Liver (tissue), 9 donors: ENCODE results near the gene CHMP1A. TPM values are rescaled to one million over a fixed set of nuclear protein-coding genes. Genes with fewer than 3 reads are reported as not detected.

Experiments
- DNase-seq: peaks from one replicate; pipeline ENCODE4 v3.0.0-alpha.2; 2017; ENCODE audit warnings: low spot score
- H3K27ac ChIP-seq, 2 donors: one replicate each; pipeline ENCODE4 v1.7.0; 2013; ENCODE audit warnings: inconsistent platforms in 2 of 2, low read length in 2 of 2, control low read depth in 1 of 2, low read depth in 1 of 2, mild to moderate bottlenecking in 1 of 2
- H3K27me3 ChIP-seq, 4 donors: one replicate each; pipeline versions ENCODE4 v1.6.1 to v1.7.0; 2013; ENCODE audit warnings: low read length in 3 of 4, inconsistent platforms in 1 of 4, mild to moderate bottlenecking in 1 of 4, moderate library complexity in 1 of 4; ENCODE audit not compliant: control insufficient read depth in 4 of 4, insufficient read depth in 4 of 4
- H3K36me3 ChIP-seq, 4 donors: one replicate each; pipeline versions ENCODE4 v1.6.1 to v1.7.0; 2013; ENCODE audit warnings: low read length in 3 of 4, mild to moderate bottlenecking in 3 of 4, low read depth in 1 of 4, moderate library complexity in 1 of 4; ENCODE audit not compliant: control insufficient read depth in 4 of 4, insufficient read depth in 3 of 4
- H3K4me1 ChIP-seq, 4 donors: one replicate each; pipeline versions ENCODE4 v1.6.1 to v1.7.0; 2013; ENCODE audit warnings: low read length in 3 of 4, mild to moderate bottlenecking in 3 of 4, moderate library complexity in 1 of 4; ENCODE audit not compliant: control insufficient read depth in 4 of 4, insufficient read depth in 4 of 4
- H3K4me3 ChIP-seq, 3 donors: one replicate each; pipeline versions ENCODE4 v1.6.1 to v1.7.0; 2013; ENCODE audit warnings: low read length in 3 of 3, control low read depth in 1 of 3, low read depth in 1 of 3, mild to moderate bottlenecking in 1 of 3
- H3K9ac ChIP-seq, 2 donors: one replicate each; pipeline ENCODE4 v1.7.0; 2013; ENCODE audit warnings: low read length in 2 of 2, mild to moderate bottlenecking in 2 of 2, moderate library complexity in 2 of 2, control low read depth in 1 of 2, low read depth in 1 of 2
- H3K9me3 ChIP-seq, 4 donors: one replicate each; pipeline versions ENCODE4 v1.6.1 to v1.7.0; 2013; ENCODE audit warnings: low read length in 3 of 4; ENCODE audit not compliant: control insufficient read depth in 4 of 4
- ATF3 ChIP-seq: IDR thresholded peaks from 2 replicates; pipeline ENCODE4 v1.6.1; 2016; ENCODE audit warnings: antibody characterized with exemption
- CTCF ChIP-seq: fragments of 150-350 bp; IDR thresholded peaks from 2 replicates; pipeline ENCODE4 v1.5.1; 2017; ENCODE audit warnings: improper control_type of control experiment, low read depth, low read length; ENCODE audit not compliant: missing input control
- EGR1 ChIP-seq, 2 donors: IDR thresholded peaks; 2 replicates each; pipeline ENCODE4 v1.6.1; 2016 to 2018; ENCODE audit warnings: antibody characterized with exemption in 2 of 2, low read depth in 2 of 2
- FOXA1 ChIP-seq: IDR thresholded peaks from 2 replicates; pipeline ENCODE4 v1.6.1; 2016; ENCODE audit warnings: antibody characterized with exemption
- FOXA2 ChIP-seq: IDR thresholded peaks from 2 replicates; pipeline ENCODE4 v1.6.1; 2016; ENCODE audit warnings: antibody characterized with exemption
- GABPA ChIP-seq, 2 donors: IDR thresholded peaks in 1 of 2; conservative IDR thresholded peaks in 1 of 2; 2 replicates each; pipeline ENCODE4 v1.6.1; 2016; ENCODE audit warnings: antibody characterized with exemption in 2 of 2, mild to moderate bottlenecking in 1 of 2, moderate library complexity in 1 of 2
- HNF4A ChIP-seq, 2 donors: conservative IDR thresholded peaks; 2 replicates each; pipeline ENCODE4 v1.6.1; 2016; ENCODE audit warnings: antibody characterized with exemption in 2 of 2, mild to moderate bottlenecking in 2 of 2
- HNF4G ChIP-seq: IDR thresholded peaks from 2 replicates; pipeline ENCODE4 v1.6.1; 2016; ENCODE audit warnings: antibody characterized with exemption
- JUND ChIP-seq, 2 donors: IDR thresholded peaks; 2 replicates each; pipeline ENCODE4 v1.6.1; 2016; ENCODE audit warnings: antibody characterized with exemption in 2 of 2
- MAX ChIP-seq: IDR thresholded peaks from 2 replicates; pipeline ENCODE4 v1.6.1; 2016; ENCODE audit warnings: antibody characterized with exemption
- NR2F2 ChIP-seq: IDR thresholded peaks from 2 replicates; pipeline ENCODE4 v1.6.1; 2016; ENCODE audit warnings: antibody characterized with exemption
- RAD21 ChIP-seq, 2 donors: IDR thresholded peaks; 2 replicates each; pipeline ENCODE4 v1.6.1; 2016; ENCODE audit warnings: antibody characterized with exemption in 2 of 2, mild to moderate bottlenecking in 2 of 2
- REST ChIP-seq: IDR thresholded peaks from 2 replicates; pipeline ENCODE4 v1.6.1; 2016; ENCODE audit warnings: antibody characterized with exemption, mild to moderate bottlenecking
- RXRA ChIP-seq, 2 donors: IDR thresholded peaks; 2 replicates each; pipeline ENCODE4 v1.6.1; 2017 to 2018; ENCODE audit warnings: antibody characterized with exemption in 2 of 2, mild to moderate bottlenecking in 1 of 2
- SP1 ChIP-seq: IDR thresholded peaks from 2 replicates; pipeline ENCODE4 v1.6.1; 2018; ENCODE audit warnings: antibody characterized with exemption, mild to moderate bottlenecking
- TAF1 ChIP-seq: conservative IDR thresholded peaks from 2 replicates; pipeline ENCODE4 v1.6.1; 2016; ENCODE audit warnings: antibody characterized with exemption, mild to moderate bottlenecking
- YY1 ChIP-seq: IDR thresholded peaks from 2 replicates; pipeline ENCODE4 v1.6.1; 2016; ENCODE audit warnings: antibody characterized with exemption, mild to moderate bottlenecking
- ZBTB33 ChIP-seq: IDR thresholded peaks from 2 replicates; pipeline ENCODE4 v1.6.1; 2016; ENCODE audit warnings: antibody characterized with exemption
- WGBS: extraction: QIAGEN DNeasy Blood & Tissue Kit; methylation state at CpG from one replicate; pipeline ENCODE4 v1.1.7; 2013; 5-methylcytosine and 5-hydroxymethylcytosine counted together
- polyA plus RNA-seq, 2 donors: library from polyadenylated mRNA; stranded (reverse) in 1 of 2; unstranded in 1 of 2; fragments of 200-250 nt in 1 of 2; fragments of >200 nt in 1 of 2; fragmentation: Nextera tagmentation in 1 of 2; extraction: Ambion mirVana in 1 of 2; gene quantifications; one replicate each; pipeline versions ENCODE4 v1.2.1 to v1.2.3, GENCODE V29; 2013 to 2015
- total RNA-seq, 2 donors: library from RNA; depleted of rRNA; stranded (reverse); fragments of >200 nt; gene quantifications; one replicate each; pipeline ENCODE4 v1.2.3, GENCODE V29; 2014
- donor health status: healthy.
- donor health status: healthy.
- donor health status: healthy.
- donor health status: healthy.
- donor health status: healthy.

Gene CHMP1A
- total and polyA plus RNA-seq, 4 donors = 25.7 to 36.7 (median 32.3) TPM

- H3K9me3 ChIP-seq = no peaks in the 10 kb centered on the region
- DNase-seq = no peak
- no peaks in the 10 kb centered on the region for H3K36me3 ChIP-seq
- WGBS = 74% methylated on average over 19 of the region's 19 CpGs
- H3K27me3 ChIP-seq = no peaks in the 10 kb centered on the region
- H3K4me1 ChIP-seq = no peaks in the 10 kb centered on the region
- H3K9ac ChIP-seq = no peak overlapping the region
- H3K27ac ChIP-seq = no peak overlapping the region
- no peak for TF ChIP-seq SP1
- TF ChIP-seq YY1 = no peak
- no peak for TF ChIP-seq HNF4A (conservative IDR thresholded peaks at IDR 0.05)
- no peak for TF ChIP-seq MAX
- TF ChIP-seq NR2F2 = no peak
- no peak for TF ChIP-seq FOXA2
- TF ChIP-seq ZBTB33 = no peak
- no peak for TF ChIP-seq RXRA (IDR thresholded peaks at IDR 0.05)
- no peak for TF ChIP-seq FOXA1
- no peak for TF ChIP-seq TAF1
- no peak for TF ChIP-seq RAD21 (IDR thresholded peaks at IDR 0.05)
- TF ChIP-seq CTCF = no peak
- TF ChIP-seq GABPA (IDR thresholded peaks at IDR 0.05 in 1 of 2, conservative IDR thresholded peaks at IDR 0.05 in 1 of 2) = no peak
- no peak for TF ChIP-seq JUND (IDR thresholded peaks at IDR 0.05)
- no peak for TF ChIP-seq HNF4G
- TF ChIP-seq ATF3 = no peak
- no peak for TF ChIP-seq EGR1 (IDR thresholded peaks at IDR 0.05; ENCODE audit: low read depth in 2 of 2)
- no peak overlapping the region for H3K4me3 ChIP-seq
Observed at GRCh38 chr16:89633064-89633631, 24.4 kb downstream of the CHMP1A start.

- no peaks in the 10 kb centered on the region for H3K9me3 ChIP-seq
- no peak for DNase-seq
- WGBS = 86% methylated on average over 17 of the region's 17 CpGs
- no peak overlapping the region for H3K27ac ChIP-seq
- H3K9ac ChIP-seq = no peak overlapping the region
- H3K4me1 ChIP-seq = no peaks in the 10 kb centered on the region
- H3K27me3 ChIP-seq = no peaks in the 10 kb centered on the region
- no peaks in the 10 kb centered on the region for H3K36me3 ChIP-seq
- H3K4me3 ChIP-seq = no peak overlapping the region
- TF ChIP-seq HNF4G (no peak), REST (no peak), RAD21 (IDR thresholded peaks at IDR 0.05) (no peak), ZBTB33 (no peak), EGR1 (IDR thresholded peaks at IDR 0.05; ENCODE audit: low read depth in 2 of 2) (no peak), GABPA (IDR thresholded peaks at IDR 0.05 in 1 of 2, conservative IDR thresholded peaks at IDR 0.05 in 1 of 2) (no peak), RXRA (IDR thresholded peaks at IDR 0.05) (no peak), YY1 (no peak), FOXA1 (no peak), SP1 (no peak), TAF1 (no peak), JUND (IDR thresholded peaks at IDR 0.05) (no peak), NR2F2 (no peak), CTCF (no peak)
Observed at GRCh38 chr16:89629827-89630610, 27.5 kb downstream of the CHMP1A start.
